ENCODE results near the gene LYST. TPM values are rescaled to one million over a fixed set of nuclear protein-coding genes. Genes with fewer than 3 reads are reported as not detected.

The LYST gene
- total and polyA plus RNA-seq, 10 of the 15 experiments (the other 5 are each of a cell fraction or from before 2014, with no cell fraction given): 3.3 to 28.1 (median 5.6) TPM

DNA sequence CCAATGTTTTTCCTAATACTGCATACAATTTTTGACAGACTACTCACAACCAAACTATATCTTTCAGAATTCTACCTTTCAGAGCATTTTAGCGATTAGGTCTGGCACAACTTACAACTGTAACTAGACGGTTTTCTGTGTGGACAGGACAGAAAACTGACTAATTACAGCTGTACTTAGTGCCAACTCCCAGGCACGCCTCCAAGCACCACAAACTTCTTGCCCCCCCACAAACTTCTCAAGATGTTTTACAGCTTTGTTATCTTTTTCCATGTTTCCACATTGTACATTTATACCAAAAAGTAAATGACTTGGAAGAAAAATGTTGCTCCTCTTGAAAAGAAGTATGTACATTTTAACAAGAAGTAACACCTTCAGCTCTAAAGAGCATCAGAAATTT lies 13.8 kb downstream of the LYST start:
- CTCF ChIA-PET: interaction anchor here (2.1 to 5.1 kb wide), 3 partner anchors 10 to 94 kb away, joined by 5 to 68 read pairs (median 5); no protein-coding TSS in a partner anchor
- SMC1A ChIA-PET (ENCODE audit: uncharacterized antibody, unreplicated experiment): interaction anchor here (0.6 to 5.0 kb wide), 8 partner anchors 9 to 119 kb away, joined by 3 to 59 read pairs (median 4); no protein-coding TSS in a partner anchor

More for the DNA sequence above, 13.8 kb downstream of the LYST start:
- FAIRE-seq: no peak
- no peak for TF ChIP-seq RAD51 (IDR thresholded peaks at IDR 0.05)
- TF ChIP-seq HDAC6 (IDR thresholded peaks at IDR 0.05; ENCODE audit: unreplicated experiment): no peak
- TF ChIP-seq FOXK2 (IDR thresholded peaks at IDR 0.05): no peak
- TF ChIP-seq CEBPZ (IDR thresholded peaks at IDR 0.05; ENCODE audit: low read depth, low read length): no peak
- TF ChIP-seq ZNF622 (IDR thresholded peaks at IDR 0.05): no peak
- TF ChIP-seq RB1 (IDR thresholded peaks at IDR 0.05; ENCODE audit: borderline replicate concordance): no peak
- no peak for TF ChIP-seq ATF7 (IDR thresholded peaks at IDR 0.05; ENCODE audit: low read depth)
- no peak for DNase-seq (ENCODE audit: low read depth, low spot score)
- Histone ChIP-seq H3K9me3 (replicated peaks; ENCODE audit: control insufficient read depth, insufficient read depth, low read length) (no peaks in the 10 kb centered on the region), H3K9ac (ENCODE audit: control insufficient read depth, insufficient read depth, low read length) (no peak overlapping the region), H3K79me2 (ENCODE audit: control insufficient read depth, insufficient read depth, low read length) (peaks cover 1% of the 10 kb centered on the region; the same call in 1 of the 2 replicates), H3K4me1 (ENCODE audit: control insufficient read depth, insufficient read depth, low read length) (peaks cover 7% of the 10 kb centered on the region; the same call in 1 of the 2 replicates), H4K20me1 (ENCODE audit: control insufficient read depth, insufficient read depth) (no peaks in the 10 kb centered on the region), H3K27ac (ENCODE audit: control insufficient read depth, insufficient read depth) (no peak overlapping the region), H3K36me3 (ENCODE audit: control insufficient read depth in 2 of 2, insufficient read depth in 2 of 2, low read length in 1 of 2) (no peaks in the 10 kb centered on the region), H3K27me3 (replicated peaks in 1 of 2; ENCODE audit: control insufficient read depth in 2 of 2, insufficient read depth in 2 of 2, low read length in 1 of 2) (no peaks in the 10 kb centered on the region), H2AFZ (ENCODE audit: control insufficient read depth, low read depth, low read length) (no peak overlapping the region), H3K4me2 (ENCODE audit: control insufficient read depth, insufficient read depth) (no peak overlapping the region), H3K4me3 (no peak overlapping the region)
- ATAC-seq: no peak
- RAD21 ChIA-PET (ENCODE audit: unreplicated experiment): interaction anchor here (4.0 kb wide), 1 partner anchor 11 kb away, joined by 38 read pairs; no protein-coding TSS in a partner anchor
- in situ Hi-C loops (cut with MboI): no loop called here
- WGBS (ENCODE audit: insufficient coverage, insufficient replicate concordance, low lambda C conversion rate, missing lambda C conversion rate): 84% methylated on average over 3 of the region's 3 CpGs
- POLR2A ChIA-PET: interaction anchor here (0.7 to 2.2 kb wide), 5 partner anchors 10 to 119 kb away, joined by 3 to 7 read pairs (median 4); no protein-coding TSS in a partner anchor
- no TSS peak for BruUV-seq (replicated peaks)
- intact Hi-C loops (cut with micrococcal nuclease; ENCODE audit: unreplicated experiment): no loop called here
